ENCODE measurements around the gene ST3GAL4. TPM values are rescaled to one million over a fixed set of nuclear protein-coding genes. Genes with fewer than 3 reads are reported as not detected.

ST3GAL4 gene
- polyA plus RNA-seq, 2 of the 4 experiments (the other 2 are of a cell fraction), result 11.9 to 17.5 TPM

GRCh38 chr11:126343051-126343450 is 12.4 kb upstream of the ST3GAL4 start (continued):
- TF ChIP-seq MAX (IDR thresholded peaks at IDR 0.05) (no peak), ELK1 (IDR thresholded peaks at IDR 0.05; ENCODE audit: low read depth, low read length) (no peak), ZNF302 (CRISPR knock-in tag; IDR thresholded peaks at IDR 0.05) (no peak), CHD4 (IDR thresholded peaks at IDR 0.05; ENCODE audit: borderline replicate concordance) (no peak)

GRCh38 chr11:126344141-126345080 is 11.1 kb upstream of the ST3GAL4 start:
- ATAC-seq (no peak), DNase-seq (ENCODE audit: low read depth in 1 of 2, low spot score in 1 of 2) (no peak), FAIRE-seq (no peak)
- no peaks in the 10 kb centered on the region for H3K9me3 ChIP-seq
- no peak overlapping the region for H3K4me2 ChIP-seq
- ChIA-PET POLR2A (no interaction called here), CTCF (interaction anchor here (1.4 kb wide), 1 partner anchor 37 kb away, joined by 3 read pairs; no protein-coding TSS in a partner anchor)
- H3K4me3 ChIP-seq, result no peak overlapping the region
- peaks cover 44% of the 10 kb centered on the region for H3K4me1 ChIP-seq
- no peak for TF ChIP-seq JUN (IDR thresholded peaks at IDR 0.05)
- TF ChIP-seq NFE2L2 (conservative IDR thresholded peaks at IDR 0.05; ENCODE audit: low read length), result no peak
- TF ChIP-seq USF2 (IDR thresholded peaks at IDR 0.05), result no peak
- no peak for TF ChIP-seq HOXB13 (CRISPR knock-in tag; IDR thresholded peaks at IDR 0.05; ENCODE audit: low read depth)
- no peak for TF ChIP-seq ZFP36 (IDR thresholded peaks at IDR 0.05; ENCODE audit: borderline replicate concordance, partially characterized antibody)
- no peak for TF ChIP-seq CHD4 (IDR thresholded peaks at IDR 0.05; ENCODE audit: borderline replicate concordance)
- no peak for TF ChIP-seq NPAS2 (CRISPR knock-in tag; IDR thresholded peaks at IDR 0.05; ENCODE audit: borderline replicate concordance)
- TF ChIP-seq SREBF2 (IDR thresholded peaks at IDR 0.05), result no peak
- no peak for TF ChIP-seq HMGXB4 (CRISPR knock-in tag; IDR thresholded peaks at IDR 0.05; ENCODE audit: borderline replicate concordance)
- TF ChIP-seq RNF2 (IDR thresholded peaks at IDR 0.05; ENCODE audit: borderline replicate concordance, low read depth), result no peak
- no peak for TF ChIP-seq BCL3 (IDR thresholded peaks at IDR 0.05)
- TF ChIP-seq HEYL (CRISPR knock-in tag; IDR thresholded peaks at IDR 0.05), result no peak
- TF ChIP-seq RCOR1 (IDR thresholded peaks at IDR 0.05; ENCODE audit: low read depth, low read length), result no peak
- no peak for TF ChIP-seq NR3C1 (IDR thresholded peaks at IDR 0.05)
- TF ChIP-seq RARB (CRISPR knock-in tag; IDR thresholded peaks at IDR 0.05), result no peak
- TF ChIP-seq TP53 (CRISPR knock-in tag; IDR thresholded peaks at IDR 0.05), result no peak
- no peak for TF ChIP-seq RFX5 (IDR thresholded peaks at IDR 0.05)
- H3K27ac ChIP-seq, result no peak overlapping the region
- WGBS (ENCODE audit: missing lambda C conversion rate), result 86% methylated on average over 7 of the region's 11 CpGs

All from A549 (cell line).